Thoracic aorta (tissue), 2 donors: ENCODE measurements around the gene OPN1SW. TPM values are rescaled to one million over a fixed set of nuclear protein-coding genes. Genes with fewer than 3 reads are reported as not detected.

Experiments used
- ATAC-seq: fragments of 150-250 bp; one replicate; pipeline ENCODE4 v1.8.0; 2017; ENCODE audit warnings: low read depth; ENCODE audit not compliant: insufficient number of reproducible peaks, low FRiP score
- DNase-seq: peaks from one replicate; pipeline ENCODE4 v3.0.0-alpha.2; 2020; ENCODE audit warnings: low spot score
- H3K27ac ChIP-seq, 2 donors: fragments of 200-600 bp; sonication (generic); 1 replicate in 1 of 2; 2 replicates in 1 of 2; pipeline ENCODE4 v1.5.1; 2016; ENCODE audit warnings: mild to moderate bottlenecking in 2 of 2, moderate library complexity in 2 of 2
- H3K27me3 ChIP-seq: fragments of 200-600 bp; sonication (generic); replicated peaks from 2 replicates; pipeline ENCODE4 v1.6.0; 2016; ENCODE audit warnings: mild to moderate bottlenecking; ENCODE audit not compliant: insufficient read depth
- H3K36me3 ChIP-seq: fragments of 200-600 bp; sonication (generic); one replicate; pipeline ENCODE4 v1.5.1; 2016
- H3K4me1 ChIP-seq, 2 donors: fragments of 200-600 bp; sonication (generic); 1 replicate in 1 of 2; 2 replicates in 1 of 2; pipeline versions ENCODE4 v1.5.1 to v1.6.0; 2016; ENCODE audit warnings: low read depth in 2 of 2, mild to moderate bottlenecking in 1 of 2; ENCODE audit not compliant: control insufficient read depth in 1 of 2
- H3K4me3 ChIP-seq: fragments of 200-600 bp; sonication (generic); 2 replicates; pipeline ENCODE4 v1.5.1; 2016; ENCODE audit warnings: mild to moderate bottlenecking
- H3K9me3 ChIP-seq: fragments of 200-600 bp; sonication (generic); 2 replicates; pipeline ENCODE4 v1.5.1; 2016
- total RNA-seq, 2 donors: library from RNA; depleted of rRNA; stranded (reverse); fragments of >200 nt; gene quantifications; one replicate each; pipeline versions ENCODE4 v1.1.0 to v1.2.3, GENCODE V29; 2016
- TF ChIP-seq, protein P1 (sequence below): fragments of 200-600 bp; sonication (generic); IDR thresholded peaks from one replicate; pipeline ENCODE4 v1.5.1; 2019; ENCODE audit warnings: antibody characterized with exemption

Gene OPN1SW
- total RNA-seq, 2 donors from 2014 or later: not detected

DNA sequence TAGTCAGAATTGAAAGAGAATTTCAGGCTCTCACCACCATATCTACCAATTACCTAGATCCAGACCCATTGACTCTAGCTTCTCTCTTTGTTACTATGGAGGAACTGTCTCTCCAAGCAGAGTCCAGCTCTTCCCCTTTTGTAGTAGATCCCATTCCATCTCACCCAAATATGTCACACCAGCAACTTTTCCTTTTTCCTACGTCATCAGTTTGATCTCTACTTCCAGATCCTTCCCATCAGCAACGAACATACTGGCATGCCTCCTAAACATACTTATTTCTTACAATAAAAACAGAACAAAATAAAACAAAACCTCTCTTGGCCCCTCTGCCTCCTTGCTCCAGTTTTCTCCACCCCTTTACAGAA, 42.3 kb downstream of the OPN1SW start:
- Histone ChIP-seq H3K4me1 (peaks cover under 1 to 3% of the 10 kb centered on the region in 2 donors), H3K36me3 (no peaks in the 10 kb centered on the region), H3K4me3 (no peak overlapping the region), H3K27me3 (no peaks in the 10 kb centered on the region), H3K27ac (no peak overlapping the region), H3K9me3 (no peaks in the 10 kb centered on the region)
- no peak for DNase-seq
- TF ChIP-seq, protein P1, sequence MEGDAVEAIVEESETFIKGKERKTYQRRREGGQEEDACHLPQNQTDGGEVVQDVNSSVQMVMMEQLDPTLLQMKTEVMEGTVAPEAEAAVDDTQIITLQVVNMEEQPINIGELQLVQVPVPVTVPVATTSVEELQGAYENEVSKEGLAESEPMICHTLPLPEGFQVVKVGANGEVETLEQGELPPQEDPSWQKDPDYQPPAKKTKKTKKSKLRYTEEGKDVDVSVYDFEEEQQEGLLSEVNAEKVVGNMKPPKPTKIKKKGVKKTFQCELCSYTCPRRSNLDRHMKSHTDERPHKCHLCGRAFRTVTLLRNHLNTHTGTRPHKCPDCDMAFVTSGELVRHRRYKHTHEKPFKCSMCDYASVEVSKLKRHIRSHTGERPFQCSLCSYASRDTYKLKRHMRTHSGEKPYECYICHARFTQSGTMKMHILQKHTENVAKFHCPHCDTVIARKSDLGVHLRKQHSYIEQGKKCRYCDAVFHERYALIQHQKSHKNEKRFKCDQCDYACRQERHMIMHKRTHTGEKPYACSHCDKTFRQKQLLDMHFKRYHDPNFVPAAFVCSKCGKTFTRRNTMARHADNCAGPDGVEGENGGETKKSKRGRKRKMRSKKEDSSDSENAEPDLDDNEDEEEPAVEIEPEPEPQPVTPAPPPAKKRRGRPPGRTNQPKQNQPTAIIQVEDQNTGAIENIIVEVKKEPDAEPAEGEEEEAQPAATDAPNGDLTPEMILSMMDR: no peak
- ATAC-seq: no peak

DNA sequence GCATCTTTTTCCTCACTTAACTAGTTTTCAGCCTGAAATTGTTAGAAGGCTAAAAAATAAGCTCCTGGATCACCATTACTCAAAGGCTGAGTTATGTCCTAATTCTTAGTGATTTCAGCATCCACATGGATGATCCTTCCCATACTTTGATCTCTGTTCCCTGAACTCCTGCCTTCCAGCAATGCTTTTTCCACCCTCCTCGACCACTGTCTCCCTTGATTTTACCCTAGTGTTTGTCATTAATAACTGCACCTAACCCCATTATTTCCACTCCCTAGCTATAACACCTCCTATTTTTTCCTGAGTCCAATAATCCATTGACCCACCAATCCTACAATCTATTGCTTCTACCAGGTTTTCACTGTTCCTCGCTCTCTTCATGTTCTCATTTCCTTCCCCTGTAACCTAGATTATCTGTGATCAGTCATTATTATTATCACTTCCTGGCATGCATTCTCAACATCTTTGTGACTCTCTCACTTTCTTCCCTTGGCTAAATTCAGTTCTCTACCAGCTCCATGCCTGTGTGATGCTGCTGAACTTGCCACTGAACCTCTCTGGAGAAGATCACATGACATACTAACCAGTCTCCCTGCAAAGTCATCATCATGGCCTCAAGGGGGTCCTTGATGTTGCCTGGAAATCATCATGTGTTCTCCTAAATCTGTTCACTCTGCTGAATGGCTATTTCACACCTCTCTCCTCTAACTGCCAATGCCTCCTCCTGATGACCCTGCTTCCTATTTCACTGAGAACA, 42.9 kb downstream of the OPN1SW start:
- no peak overlapping the region for H3K27ac ChIP-seq
- ATAC-seq: no peak
- H3K36me3 ChIP-seq: no peaks in the 10 kb centered on the region
- no peaks in the 10 kb centered on the region for H3K27me3 ChIP-seq
- no peaks in the 10 kb centered on the region for H3K9me3 ChIP-seq
- TF ChIP-seq, protein P1: no peak
- H3K4me1 ChIP-seq: no peaks in the 10 kb centered on the region
- no peak overlapping the region for H3K4me3 ChIP-seq
- DNase-seq: no peak

DNA sequence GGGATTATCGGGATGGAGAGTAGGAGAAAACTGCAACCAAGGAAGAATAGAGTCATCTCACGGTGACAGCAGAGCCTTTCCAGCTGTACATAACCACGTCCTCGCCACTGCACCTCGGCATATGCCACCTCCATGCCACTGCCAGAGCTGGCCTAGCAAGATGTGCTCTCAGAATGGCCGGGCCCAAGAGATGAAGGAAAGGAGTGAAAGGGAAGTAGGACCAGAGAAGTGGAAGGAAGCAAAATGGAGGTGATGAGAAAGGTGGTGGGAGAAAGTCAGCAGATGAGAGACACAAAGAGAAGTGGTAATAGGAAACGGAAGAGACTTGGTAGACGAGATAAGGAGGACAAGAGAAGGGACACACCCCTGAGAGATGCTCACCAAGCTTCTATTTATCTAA, 44.4 kb downstream of the OPN1SW start:
- TF ChIP-seq, protein P1: no peak
- DNase-seq: no peak
- H3K4me1 ChIP-seq: no peaks in the 10 kb centered on the region
- no peaks in the 10 kb centered on the region for H3K27me3 ChIP-seq
- H3K36me3 ChIP-seq: no peaks in the 10 kb centered on the region
- H3K27ac ChIP-seq: no peak overlapping the region
- no peaks in the 10 kb centered on the region for H3K9me3 ChIP-seq
- no peak for ATAC-seq
- H3K4me3 ChIP-seq: no peak overlapping the region

DNA sequence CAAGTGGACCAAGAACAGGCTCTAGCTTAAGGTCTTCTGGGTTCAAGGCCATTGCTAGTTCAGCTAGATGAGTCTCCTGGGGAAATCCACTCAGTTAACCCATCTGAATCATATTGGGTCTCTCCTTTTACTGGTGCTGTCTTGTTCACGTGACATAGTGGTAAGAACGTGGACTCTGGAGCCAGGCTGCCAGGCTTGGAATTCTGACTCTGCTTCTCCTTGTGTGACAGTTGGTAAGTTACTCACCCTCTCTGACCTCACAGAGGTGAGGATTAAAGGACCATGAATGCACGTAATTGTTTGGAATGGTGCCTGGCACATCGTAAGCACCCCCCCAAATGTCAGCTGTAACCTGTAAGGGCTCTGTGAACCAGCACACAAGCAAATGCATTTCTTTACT, 46.1 kb downstream of the OPN1SW start:
- Histone ChIP-seq H3K27me3 (no peaks in the 10 kb centered on the region), H3K4me1 (no peaks in the 10 kb centered on the region), H3K27ac (no peak overlapping the region), H3K4me3 (no peak overlapping the region), H3K9me3 (no peaks in the 10 kb centered on the region), H3K36me3 (no peaks in the 10 kb centered on the region)
- no peak for DNase-seq
- no peak for ATAC-seq
- TF ChIP-seq, protein P1: no peak

DNA sequence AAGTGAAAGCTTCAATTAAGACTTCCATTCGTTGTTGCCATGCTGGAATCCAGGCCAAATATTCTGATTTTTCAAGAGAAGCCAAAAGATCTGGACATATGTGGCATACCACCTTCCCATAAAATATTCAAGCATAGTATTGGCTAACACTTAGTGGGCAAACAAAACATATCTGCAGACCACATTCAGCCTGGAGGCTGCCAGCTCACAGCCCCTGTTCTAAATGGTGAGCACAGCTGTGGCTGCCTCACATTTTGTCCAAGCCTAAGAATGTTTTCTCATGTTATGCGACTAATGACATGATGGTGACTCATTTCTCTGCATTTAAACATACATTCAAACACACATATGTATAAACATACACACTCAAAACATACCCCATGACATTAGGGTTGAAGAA, 47.0 kb downstream of the OPN1SW start:
- no peak for DNase-seq
- no peak overlapping the region for H3K27ac ChIP-seq
- TF ChIP-seq, protein P1: no peak
- H3K27me3 ChIP-seq: no peaks in the 10 kb centered on the region
- H3K4me1 ChIP-seq: no peaks in the 10 kb centered on the region
- no peak for ATAC-seq
- no peaks in the 10 kb centered on the region for H3K36me3 ChIP-seq
- H3K4me3 ChIP-seq: no peak overlapping the region
- no peaks in the 10 kb centered on the region for H3K9me3 ChIP-seq
